M059J (cell line): ENCODE measurements around the gene GAS2L1. TPM values are rescaled to one million over a fixed set of nuclear protein-coding genes. Genes with fewer than 3 reads are reported as not detected.

Experiments
- DNase-seq: peaks from one replicate; pipeline ENCODE4 v3.0.0-alpha.2; 2012; ENCODE audit warnings: low read depth
- total RNA-seq: library from RNA; depleted of rRNA; stranded (reverse); fragments of >200 nt; shearing (Covaris generic); gene quantifications from 2 replicates; pipeline ENCODE4 v1.2.3, GENCODE V29; 2014

GAS2L1 gene
- total RNA-seq, 1 experiment from 2014 or later = 17.2 TPM

DNA sequence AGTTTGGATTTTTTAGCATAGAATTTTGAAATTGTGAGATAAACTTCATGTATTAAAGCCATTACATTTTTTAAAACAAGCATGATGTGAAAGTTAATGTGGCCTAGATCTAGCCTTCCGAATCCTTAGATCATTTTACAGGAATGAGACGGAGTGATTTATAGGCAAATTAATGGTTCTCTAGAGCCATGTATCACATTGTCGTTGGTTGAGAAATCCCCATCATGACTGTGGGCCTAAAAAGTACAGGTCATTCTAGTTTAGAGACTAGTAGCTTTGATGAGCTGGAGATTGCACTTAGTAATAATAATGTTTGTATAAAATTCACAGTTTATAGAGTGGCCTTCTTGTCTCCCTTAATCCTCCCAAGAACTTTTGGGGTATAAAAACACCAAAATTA, 31.3 kb upstream of the GAS2L1 start:
- DNase-seq = no peak

DNA sequence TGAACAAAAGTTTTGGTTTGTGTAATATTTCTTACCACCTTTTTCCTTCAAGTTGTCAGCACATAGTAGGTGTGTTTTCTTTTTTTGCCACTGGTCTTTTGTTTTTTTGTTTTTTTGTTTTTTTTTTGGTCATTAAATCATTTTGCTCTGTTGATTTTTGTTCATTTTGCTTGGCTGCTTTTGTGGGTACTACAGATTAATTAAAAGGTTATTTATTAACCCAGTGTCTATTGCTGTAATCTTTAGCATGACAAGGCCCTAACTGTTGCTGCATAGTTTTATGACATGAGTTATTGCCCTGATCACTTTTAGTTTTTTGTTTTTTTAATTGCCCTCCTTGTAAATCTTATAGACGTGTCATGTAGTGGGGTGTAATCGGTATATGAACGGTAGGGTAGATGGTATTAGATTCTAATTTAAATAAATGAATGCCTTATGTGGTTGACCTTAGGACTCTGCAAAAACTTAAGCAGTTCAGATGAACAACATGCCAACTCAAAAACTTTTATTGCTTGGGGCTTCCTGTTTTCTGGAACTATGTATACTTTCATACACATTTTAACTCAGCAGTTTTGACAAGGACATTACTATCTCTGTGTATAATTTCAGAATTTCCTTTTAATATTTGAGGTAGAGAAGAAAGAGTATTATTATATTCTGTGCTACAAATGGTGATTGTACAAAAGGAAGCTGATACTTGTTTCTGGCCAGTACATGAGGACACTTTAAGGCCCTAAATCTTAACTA, 30.5 kb upstream of the GAS2L1 start:
- DNase-seq = no peak

DNA sequence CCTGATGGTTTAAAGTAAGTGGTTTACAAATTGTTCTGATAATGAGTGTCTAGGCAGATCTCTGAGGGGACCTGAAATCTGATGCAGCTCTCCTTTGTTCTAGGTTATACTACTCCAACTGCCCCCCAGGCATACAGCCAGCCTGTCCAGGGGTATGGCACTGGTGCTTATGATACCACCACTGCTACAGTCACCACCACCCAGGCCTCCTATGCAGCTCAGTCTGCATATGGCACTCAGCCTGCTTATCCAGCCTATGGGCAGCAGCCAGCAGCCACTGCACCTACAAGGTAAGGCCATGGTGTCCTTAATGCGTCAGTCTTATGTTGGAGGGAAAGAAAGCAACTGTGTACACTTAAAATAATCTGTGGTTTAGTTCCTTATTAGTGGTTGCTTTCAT, 28.5 kb upstream of the GAS2L1 start:
- DNase-seq = no peak

DNA sequence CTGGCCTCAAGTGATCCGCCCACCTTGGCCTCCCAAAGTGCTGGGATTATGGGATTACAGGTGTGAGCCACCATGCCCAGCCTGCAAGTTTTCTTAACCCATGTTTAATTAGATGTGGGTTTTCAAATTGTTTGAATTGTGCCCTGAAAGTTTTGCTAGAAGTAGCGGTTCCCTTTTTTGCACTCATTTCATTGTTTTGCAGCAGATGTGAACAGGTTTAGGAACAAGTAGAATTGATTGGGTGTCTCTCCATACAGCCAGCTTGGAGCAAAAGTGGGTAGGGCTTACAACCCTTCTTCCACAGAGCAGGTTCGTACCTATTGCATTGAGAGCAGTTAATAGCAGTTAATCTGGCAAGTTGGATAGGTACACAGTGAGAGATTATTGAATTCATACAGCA, 22.3 kb upstream of the GAS2L1 start:
- no peak for DNase-seq

DNA sequence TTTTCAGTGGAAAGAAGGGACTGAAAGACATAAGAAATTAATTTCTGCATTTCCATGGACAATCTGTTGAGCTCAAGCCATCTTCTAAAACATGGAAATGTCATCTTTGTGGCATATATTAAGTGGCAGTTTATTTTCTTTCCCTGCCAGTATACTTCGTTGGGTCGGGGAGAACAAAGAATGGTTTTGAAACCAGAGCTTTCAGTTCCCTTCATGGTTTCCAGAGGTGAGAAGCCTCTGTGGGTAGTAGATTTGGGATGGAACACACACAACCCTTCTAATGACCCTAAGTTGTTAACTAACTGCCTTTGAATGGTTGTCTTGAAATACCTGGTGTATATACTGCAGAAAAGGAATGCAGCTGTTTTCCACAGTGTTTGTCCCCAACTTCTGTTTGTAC, 17.6 kb upstream of the GAS2L1 start:
- DNase-seq = no peak

DNA sequence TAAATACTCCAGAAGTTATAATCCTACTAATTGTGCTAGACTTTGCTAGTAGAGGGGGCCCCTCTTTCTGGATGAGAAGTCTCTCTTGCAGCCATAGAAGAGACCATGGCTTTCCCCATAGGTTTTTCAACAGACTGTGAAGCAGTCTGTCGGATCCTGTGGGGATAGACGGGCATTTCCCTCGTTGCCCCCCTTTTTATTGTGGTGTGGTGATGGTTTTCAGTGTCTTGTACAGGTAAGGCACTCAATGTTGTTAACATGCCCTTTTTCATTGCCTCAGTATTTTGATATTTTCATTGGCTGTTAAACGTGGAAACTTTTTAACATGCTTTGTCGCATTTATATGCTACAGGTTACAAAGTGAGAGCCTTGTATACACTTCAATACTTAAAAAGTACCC, 16.4 kb upstream of the GAS2L1 start:
- no peak for DNase-seq

DNA sequence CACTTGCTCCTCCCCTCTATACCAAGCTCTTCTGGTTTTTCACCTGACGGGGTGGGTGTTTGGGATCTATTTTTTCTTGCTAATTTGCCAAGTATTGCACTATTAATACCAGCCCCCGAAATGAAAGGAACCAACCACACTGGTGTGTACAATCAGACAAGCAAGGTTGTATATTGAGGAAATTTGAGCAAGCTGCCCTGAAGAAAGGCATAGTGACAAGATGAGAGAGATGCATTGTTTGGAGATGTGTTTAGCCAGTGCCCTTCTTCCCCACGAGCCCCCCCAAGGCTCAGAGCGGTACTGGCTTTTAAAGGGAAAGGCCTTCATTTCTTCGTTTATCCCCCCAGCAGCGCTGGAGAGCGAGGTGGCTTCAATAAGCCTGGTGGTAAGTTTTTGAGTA, 15.2 kb upstream of the GAS2L1 start:
- DNase-seq = no peak

DNA sequence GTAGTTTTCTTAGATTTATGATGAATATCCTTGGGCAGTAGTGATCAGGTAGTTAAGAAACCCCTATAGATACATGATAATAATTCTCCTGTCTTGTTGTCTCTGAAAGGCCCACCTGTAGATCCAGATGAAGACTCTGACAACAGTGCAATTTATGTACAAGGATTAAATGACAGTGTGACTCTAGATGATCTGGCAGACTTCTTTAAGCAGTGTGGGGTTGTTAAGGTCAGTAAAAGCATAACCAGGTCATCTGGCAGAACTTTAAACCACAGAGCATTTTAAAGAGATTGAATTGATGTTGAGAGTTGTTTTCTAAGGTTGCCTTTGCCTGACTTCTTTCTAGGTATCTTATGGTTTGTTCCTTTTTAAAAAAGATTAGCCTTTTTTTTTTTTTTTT, 14.1 kb upstream of the GAS2L1 start:
- DNase-seq = no peak

DNA sequence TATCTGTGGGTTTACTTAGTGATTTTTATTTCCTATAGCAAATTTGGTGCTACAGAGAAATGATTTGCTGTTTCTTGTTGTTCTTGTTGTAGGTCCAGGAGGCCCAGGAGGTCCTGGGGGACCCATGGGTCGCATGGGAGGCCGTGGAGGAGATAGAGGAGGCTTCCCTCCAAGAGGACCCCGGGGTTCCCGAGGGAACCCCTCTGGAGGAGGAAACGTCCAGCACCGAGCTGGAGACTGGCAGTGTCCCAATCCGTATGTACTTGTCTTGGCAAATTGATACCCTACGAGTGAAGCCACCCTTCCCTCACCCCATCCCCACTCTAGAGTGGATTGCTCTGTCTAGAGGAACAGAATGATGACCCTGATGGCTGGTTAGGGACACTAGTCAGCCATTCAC, 7.8 kb upstream of the GAS2L1 start:
- DNase-seq = no peak

DNA sequence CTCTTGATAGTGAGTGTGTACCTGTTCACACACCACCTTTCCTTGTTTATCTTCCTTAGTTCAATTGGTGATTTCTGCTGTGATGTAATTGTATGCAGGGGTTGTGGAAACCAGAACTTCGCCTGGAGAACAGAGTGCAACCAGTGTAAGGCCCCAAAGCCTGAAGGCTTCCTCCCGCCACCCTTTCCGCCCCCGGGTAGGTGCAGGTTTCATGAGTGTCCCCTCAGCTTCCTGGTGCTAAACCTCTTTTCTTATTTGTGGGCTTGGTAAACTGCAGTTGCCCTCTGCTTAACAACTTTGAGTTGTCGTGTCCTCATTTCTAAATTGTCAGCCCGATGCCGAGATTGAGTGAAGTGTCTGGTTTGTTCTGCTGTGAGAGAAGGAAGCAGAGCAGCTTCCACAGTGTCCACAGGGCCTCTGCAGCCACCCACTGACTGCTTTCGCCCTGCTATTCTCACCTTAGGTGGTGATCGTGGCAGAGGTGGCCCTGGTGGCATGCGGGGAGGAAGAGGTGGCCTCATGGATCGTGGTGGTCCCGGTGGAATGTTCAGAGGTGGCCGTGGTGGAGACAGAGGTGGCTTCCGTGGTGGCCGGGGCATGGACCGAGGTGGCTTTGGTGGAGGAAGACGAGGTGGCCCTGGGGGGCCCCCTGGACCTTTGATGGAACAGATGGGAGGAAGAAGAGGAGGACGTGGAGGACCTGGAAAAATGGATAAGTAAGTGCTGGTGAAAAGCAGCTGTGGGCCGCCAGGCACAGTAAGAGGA, 7.1 kb upstream of the GAS2L1 start:
- DNase-seq = no peak

DNA sequence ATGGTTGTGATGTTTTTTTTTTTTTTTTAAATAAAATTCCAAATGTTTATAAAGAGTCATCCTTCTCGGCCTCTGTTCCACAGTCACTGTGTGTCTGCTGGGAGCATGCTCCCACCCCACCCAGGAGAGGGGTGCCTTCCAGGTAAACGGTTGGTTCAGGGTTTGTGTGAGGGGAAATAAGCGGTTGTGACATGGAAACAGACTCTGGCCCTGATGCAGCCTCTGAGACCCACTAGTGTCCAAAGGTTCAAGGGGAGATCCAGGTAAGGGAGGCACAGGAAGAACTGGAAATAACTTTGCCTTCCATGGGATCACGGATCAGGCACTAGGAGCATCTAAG, 6.0 kb upstream of the GAS2L1 start:
- DNase-seq = no peak

DNA sequence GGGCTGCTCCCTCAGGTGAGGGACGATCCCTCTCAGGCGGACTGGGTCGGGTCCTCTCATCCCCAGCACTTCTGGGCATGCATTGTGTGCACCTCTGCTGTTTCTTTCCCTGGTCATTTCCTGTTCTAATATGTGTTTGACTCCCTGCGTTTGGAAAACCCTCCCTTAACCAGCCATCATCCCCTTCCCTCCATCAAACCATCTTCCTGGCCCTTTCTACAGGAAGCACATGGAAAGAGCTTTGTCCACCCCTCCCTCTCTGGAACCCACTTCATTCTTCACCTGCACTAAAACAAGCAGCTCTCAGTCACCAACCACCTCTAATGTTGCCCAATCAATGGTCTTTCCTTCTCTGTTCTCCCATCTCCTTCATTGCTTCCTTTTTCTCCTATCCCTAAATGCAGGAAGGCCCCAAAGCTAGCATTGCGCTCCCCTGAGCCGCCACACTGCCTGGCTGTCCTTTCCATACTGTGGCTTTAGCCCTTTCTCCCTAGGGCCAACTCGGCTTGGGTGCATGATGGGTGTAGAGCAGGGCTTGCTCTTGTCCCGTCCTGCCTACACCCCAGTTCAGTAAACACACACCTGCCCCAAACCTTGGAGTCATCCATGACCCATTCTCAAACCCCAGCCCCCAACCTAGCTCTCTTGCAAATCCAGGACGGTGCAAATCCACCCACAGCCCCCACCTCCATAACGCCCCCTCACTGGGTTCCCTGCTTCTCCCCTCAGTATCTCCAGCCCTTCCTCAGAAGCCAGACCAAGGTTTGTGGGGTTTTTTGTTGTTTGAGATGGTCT, 5.4 kb upstream of the GAS2L1 start:
- no peak for DNase-seq

DNA sequence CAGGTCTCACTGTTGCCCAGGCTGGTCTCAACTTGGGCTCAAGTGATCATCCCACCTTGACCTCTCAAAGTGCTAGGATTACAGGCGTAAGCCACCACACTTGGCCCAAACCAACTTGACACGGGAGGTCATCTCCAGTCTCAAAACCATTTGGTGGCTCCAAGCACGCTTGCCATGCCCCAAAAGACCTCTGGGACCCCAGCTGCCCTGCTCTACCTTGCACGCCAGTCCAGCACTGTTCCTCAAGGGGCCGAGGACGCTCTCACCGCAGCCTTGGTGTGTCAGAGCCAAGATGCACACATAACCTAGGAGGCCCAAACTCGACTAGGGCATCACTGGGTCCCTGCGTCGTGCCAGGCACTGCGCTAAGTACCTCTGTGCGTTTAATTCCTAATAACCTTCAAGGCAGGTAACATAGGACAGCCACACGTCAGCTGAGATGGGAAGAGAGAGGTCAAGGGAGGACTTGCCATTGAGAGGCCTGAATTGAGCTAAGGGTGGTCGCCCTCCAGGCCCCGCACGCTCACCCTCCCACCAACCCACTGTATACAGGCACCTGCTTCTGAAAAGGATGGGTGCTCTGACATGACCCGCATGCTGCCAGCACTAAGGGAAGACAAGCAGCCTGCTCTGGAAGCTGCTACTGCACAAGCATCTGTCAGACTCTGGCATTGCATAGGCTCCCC, 4.6 kb upstream of the GAS2L1 start:
- no peak for DNase-seq

DNA sequence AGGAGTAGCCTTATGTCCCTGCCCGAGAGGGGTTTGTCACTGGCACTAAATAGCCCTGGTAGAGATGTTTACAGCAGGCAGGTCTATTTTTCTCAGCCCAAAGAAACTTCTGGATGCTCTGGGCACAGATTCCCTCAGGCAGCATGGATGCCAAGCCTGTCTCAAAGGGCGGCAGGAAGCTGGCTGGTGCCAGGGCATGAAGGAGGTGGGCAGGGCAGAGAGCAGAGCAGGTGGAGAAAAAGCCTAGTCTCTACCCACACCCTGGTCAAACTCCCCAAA, 4.1 kb upstream of the GAS2L1 start:
- no peak for DNase-seq

DNA sequence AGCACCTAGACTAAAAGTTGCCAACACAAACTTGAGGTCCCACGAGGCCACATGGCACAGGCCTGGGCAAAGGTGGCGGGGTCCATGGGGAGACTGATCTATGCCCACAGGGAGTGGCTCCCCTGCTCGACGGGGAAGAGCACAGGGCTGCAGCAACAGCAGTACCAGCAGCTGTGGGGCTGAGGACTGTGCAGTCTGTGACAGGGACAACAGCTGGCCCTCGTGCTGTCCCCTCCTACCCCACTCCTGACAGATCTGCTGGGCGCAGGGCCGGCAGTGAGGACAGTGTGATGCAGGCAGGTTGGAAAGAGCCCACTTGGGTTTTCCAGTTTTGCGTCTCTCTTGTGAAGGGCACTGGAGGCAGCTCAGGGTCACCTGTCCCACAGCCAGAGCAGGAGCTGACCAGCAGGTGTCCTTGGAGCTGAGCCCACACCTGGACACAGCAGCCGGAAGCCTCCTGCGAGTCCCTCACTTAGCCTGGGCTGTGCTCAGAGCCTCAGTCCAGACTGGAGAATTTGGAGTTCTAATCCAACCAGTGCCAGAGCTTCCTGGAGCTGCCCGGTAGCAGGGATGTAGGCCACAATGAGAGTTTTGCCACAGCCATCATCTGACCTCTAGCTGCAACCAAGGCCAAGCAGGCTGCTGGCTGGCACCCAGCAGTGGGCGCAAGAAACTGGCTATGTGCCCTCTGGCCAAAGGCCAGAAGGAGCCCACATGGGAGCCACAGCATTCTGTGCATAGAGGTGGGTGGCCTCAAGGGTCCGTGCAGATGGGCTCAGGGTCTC, 3.6 kb upstream of the GAS2L1 start:
- no peak for DNase-seq

DNA sequence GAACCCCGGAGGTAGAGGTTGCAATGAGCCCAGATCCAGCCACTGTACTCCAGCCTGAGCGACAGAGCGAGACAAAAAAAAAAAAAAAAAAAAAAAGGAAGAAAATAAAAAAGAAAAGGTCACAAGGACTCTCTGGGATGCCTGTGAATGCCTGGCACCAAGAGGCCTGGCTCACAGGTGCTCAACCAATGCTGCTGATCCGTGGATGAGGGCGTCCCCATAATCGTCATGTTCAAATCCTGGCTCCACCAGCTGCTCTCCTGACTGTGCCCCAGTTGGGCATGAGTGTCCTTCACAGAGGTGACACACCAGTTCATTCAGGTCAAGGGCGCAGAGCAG, 645 bp upstream of the GAS2L1 start:
- no peak for DNase-seq

DNA sequence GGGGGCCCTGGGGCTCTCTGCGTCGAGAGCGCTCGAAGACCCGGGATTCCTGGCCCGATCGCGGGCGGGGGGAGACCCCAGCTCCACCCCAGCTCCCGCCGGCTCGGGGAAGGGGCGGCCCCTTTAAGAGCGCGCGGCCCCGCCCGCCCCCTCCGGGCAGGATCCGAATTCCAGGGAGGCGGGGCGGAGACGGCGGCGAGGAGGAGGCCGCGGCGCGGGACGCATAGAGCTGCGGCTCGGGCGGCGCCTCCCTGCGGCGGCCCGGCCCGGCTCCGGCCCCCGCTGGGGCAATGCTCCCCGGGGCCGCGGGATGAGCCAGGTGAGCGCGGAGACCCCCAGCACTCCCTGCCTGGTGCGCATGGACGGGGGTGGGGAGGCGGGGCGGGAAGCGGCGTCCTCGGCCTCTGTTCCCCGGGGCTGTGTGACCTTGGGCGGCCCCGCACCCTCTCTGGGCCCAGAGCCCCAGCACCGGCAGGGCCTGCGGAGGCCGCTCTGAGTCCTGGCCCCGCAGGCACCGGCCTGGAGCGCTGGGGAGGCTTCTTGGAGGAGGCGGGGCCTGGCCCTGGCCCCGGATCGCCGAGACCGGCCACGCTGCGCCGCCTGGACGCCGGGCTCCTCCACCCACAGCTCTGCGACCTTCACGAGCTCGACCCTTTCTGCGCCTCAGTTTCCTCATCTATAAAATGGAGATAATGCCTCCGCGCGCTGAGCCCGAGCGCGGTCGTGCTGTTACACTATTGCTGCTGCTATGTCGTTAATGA, 565 bp downstream of the GAS2L1 start:
- peak; percentile 76 for DNase-seq

DNA sequence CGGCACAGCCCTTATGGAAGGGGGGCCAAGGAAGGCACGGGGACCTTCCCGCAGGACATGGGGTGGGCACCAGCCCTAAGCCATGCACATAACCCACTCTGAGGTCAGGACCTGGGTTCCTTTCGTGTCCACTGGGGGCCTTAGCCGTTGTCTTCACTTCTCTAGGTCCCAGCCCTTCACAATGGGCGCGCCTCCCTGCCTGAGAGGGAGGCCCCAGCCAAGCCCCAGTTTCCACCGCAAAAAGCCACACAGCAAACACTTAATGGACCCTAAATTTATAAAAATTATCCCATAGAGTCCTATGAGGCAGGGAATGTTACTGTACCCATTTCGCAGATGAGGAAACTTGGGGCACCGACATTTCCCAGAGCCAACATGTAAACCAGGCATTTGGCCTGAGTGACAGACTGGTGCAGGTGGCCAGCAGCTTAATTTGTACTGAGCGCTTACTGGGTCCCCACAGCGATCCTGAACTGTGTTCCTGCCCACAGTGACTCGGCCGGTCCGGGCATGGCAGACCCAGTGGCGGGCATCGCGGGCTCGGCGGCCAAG, 1.2 kb downstream of the GAS2L1 start:
- no peak for DNase-seq

DNA sequence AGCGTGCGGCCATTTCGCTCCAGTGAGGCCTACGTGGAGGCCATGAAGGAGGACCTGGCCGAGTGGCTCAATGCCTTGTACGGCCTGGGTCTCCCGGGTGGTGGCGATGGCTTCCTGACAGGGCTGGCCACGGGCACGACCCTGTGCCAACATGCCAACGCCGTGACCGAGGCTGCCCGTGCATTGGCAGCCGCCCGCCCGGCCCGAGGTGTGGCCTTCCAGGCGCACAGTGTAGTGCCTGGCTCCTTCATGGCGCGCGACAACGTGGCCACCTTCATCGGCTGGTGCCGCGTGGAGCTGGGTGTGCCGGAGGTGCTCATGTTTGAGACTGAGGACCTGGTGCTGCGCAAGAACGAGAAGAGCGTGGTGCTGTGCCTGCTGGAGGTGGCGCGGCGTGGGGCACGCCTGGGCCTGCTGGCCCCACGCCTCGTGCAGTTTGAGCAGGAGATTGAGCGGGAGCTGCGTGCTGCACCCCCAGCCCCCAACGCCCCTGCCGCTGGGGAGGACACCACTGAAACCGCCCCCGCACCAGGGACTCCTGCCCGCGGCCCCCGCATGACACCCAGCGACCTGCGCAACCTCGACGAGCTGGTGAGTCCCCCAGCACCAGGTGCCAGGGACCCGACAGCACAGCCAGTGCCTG, 1.8 kb downstream of the GAS2L1 start:
- no peak for DNase-seq

DNA sequence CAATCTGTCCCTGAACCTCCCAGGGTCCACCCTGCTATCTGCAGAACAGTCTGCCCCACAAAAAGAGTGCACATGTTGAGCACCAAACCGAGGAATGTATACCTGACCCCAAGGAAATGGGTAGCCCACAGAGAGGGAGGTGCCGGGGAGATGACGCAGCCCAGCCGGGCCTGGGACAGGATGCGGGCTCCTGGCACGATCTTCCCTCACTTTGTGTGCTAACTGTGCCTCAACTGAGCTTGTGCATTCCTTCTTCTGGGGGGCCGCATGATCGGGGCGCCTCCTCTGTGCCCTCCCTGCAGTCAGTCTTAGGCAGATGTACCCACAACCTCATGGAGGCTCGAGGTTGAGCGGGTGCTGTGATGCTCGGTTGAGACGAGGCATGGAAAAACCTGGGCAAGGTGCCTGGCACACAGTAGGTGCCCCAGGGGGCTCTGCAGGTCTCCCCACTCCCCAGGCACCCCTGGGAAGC, 2.4 kb downstream of the GAS2L1 start:
- peak; percentile 90 for DNase-seq
